Superior temporal gyrus (tissue), 1 donor: ENCODE results near the gene NUMB.
"Not testable (repeated sequence)": the region's sequence is repeated elsewhere in the genome, so short reads cannot be mapped to it uniquely, and the experiment has no call there.

Experiments
- DNase-seq: peaks from one replicate; pipeline ENCODE4 v3.0.0-alpha.2; 2016; ENCODE audit errors: extremely low spot score

The NUMB gene

GRCh38 chr14:73364559-73364958 lies 93.8 kb downstream of the NUMB start:
- no peak for DNase-seq

- DNase-seq = peak; percentile 53
Observed at GRCh38 chr14:73359445-73359844, 98.9 kb downstream of the NUMB start.

GRCh38 chr14:73358187-73358586 lies 100.2 kb downstream of the NUMB start:
- DNase-seq = no peak

GRCh38 chr14:73349091-73349490 lies 109.3 kb downstream of the NUMB start:
- not testable (repeated sequence) for DNase-seq

- peak; percentile 62 for DNase-seq
Observed at GRCh38 chr14:73344319-73344718, 114.0 kb downstream of the NUMB start.

- no peak for DNase-seq
Observed at GRCh38 chr14:73342670-73343069, 115.7 kb downstream of the NUMB start.

- no peak for DNase-seq
Observed at GRCh38 chr14:73339846-73340595, 118.3 kb downstream of the NUMB start.

GRCh38 chr14:73339206-73339605 lies 119.1 kb downstream of the NUMB start:
- no peak for DNase-seq

- DNase-seq = no peak
Observed at GRCh38 chr14:73338551-73338950, 119.8 kb downstream of the NUMB start.

- no peak for DNase-seq
Observed at GRCh38 chr14:73333031-73333430, 125.3 kb downstream of the NUMB start.

- no peak for DNase-seq
Observed at GRCh38 chr14:73325630-73326299, 132.6 kb downstream of the NUMB start.

GRCh38 chr14:73325063-73325462 lies 133.3 kb downstream of the NUMB start:
- DNase-seq = no peak

- DNase-seq = no peak
Observed at GRCh38 chr14:73324533-73324932, 133.8 kb downstream of the NUMB start.

GRCh38 chr14:73323896-73324399 lies 134.4 kb downstream of the NUMB start:
- DNase-seq = no peak

GRCh38 chr14:73313151-73313550 lies 145.2 kb downstream of the NUMB start:
- no peak for DNase-seq

- DNase-seq = no peak
Observed at GRCh38 chr14:73312687-73313086, 145.7 kb downstream of the NUMB start.

GRCh38 chr14:73311708-73312030 lies 146.7 kb downstream of the NUMB start:
- DNase-seq = no peak

- not testable (repeated sequence) for DNase-seq
Observed at GRCh38 chr14:73309207-73309606, 149.1 kb downstream of the NUMB start.

- DNase-seq = no peak
Observed at GRCh38 chr14:73307261-73307660, 151.1 kb downstream of the NUMB start.

- DNase-seq = no peak
Observed at GRCh38 chr14:73305499-73305898, 152.8 kb downstream of the NUMB start.

GRCh38 chr14:73295198-73295796 lies 163.0 kb downstream of the NUMB start:
- peak; percentile 87 for DNase-seq

- DNase-seq = no peak
Observed at GRCh38 chr14:73293782-73294781, 164.3 kb downstream of the NUMB start.
